Left lobe of liver (tissue), 2 donors: Measurements from ENCODE around the gene CP. TPM values are rescaled to one million over a fixed set of nuclear protein-coding genes. Genes with fewer than 3 reads are reported as not detected.
A peak's percentile ranks its signal among the peaks of the same experiment; 100 is the strongest.
"Not testable (repeated sequence)": the region's sequence is repeated elsewhere in the genome, so short reads cannot be mapped to it uniquely, and the experiment has no call there.

Source experiments
- ATAC-seq: fragments of 200-7000 bp; cut with Tn5 transposase; one replicate; pipeline ENCODE4 v1.9.1; 2020; ENCODE audit warnings: mild to moderate bottlenecking, moderate library complexity
- DNase-seq: peaks from one replicate; pipeline ENCODE4 v3.0.0-alpha.2; 2020; ENCODE audit warnings: low spot score
- total RNA-seq: library from RNA; stranded (reverse); gene quantifications from one replicate; pipeline ENCODE4 v1.2.1, GENCODE V29; 2021
- donor health status: DM: no; HTN: no; CAD: no; lungs with moderate emphysema.
- donor health status: DM: no; HTN: yes; CAD: no.

CP gene
- 1,073 TPM for total RNA-seq

GRCh38 chr3:149221783-149222517 is at the start of gene CP:
CP (minus strand) TSS chr3:149221829; CDS start chr3:149221792, 37 bp downstream.
- DNase-seq (no peak), ATAC-seq (peak; percentile 38)

GRCh38 chr3:149270180-149270579 is 48.6 kb upstream of the CP start:
- no peak for ATAC-seq
- DNase-seq: no peak

- ATAC-seq: no peak
- DNase-seq: no peak
Measured at GRCh38 chr3:149269687-149270086, 48.1 kb upstream of the CP start.

DNA sequence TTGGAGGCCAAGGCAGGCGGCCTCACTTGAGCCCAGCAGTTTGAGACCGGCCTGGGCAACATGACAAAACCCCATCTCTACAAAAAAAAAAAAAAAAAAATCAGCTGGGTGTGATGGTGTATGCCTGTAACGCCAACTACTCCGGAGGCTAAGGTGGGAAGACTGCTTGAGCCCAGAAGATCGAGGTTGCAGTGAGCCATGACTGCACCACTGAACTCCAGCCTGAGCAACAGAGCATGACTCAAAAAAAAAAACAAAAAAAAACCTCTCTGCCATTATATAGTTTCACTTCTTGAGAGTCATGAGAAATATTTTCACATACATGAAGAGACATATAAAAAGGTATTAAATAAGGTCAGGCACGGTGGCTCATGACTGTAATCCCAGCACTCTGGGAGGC is 45.9 kb upstream of the CP start:
- ATAC-seq: no peak
- no peak for DNase-seq

GRCh38 chr3:149266736-149267135 is 45.1 kb upstream of the CP start:
- ATAC-seq (no peak), DNase-seq (no peak)

- no peak for ATAC-seq
- DNase-seq: no peak
Measured at GRCh38 chr3:149263856-149264255, 42.2 kb upstream of the CP start.

- ATAC-seq (no peak), DNase-seq (no peak)
Measured at GRCh38 chr3:149258714-149259113, 37.1 kb upstream of the CP start.

GRCh38 chr3:149258298-149258697 is 36.7 kb upstream of the CP start:
- no peak for DNase-seq
- ATAC-seq: peak; percentile 60

DNA sequence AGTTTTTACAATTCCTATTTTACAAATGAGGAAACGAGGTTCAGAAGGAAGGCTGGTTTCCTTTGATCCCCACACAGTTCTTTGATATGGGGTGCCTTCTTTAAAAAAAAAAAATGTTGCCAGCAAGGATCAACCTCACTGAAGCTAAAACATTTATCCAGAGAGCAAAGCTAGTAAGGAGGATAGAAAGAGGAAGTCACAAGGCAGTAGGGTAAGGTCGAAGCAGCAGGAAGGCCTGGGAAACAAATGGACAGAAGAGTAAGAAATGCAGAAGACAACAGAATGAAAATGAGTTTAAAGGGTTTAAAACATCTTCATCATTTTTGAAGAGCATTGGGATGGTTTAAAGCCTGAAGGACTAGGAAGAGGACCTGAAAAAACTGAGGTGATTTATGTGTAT is 30.6 kb upstream of the CP start:
- ATAC-seq: no peak

GRCh38 chr3:149251186-149251585 is 29.6 kb upstream of the CP start:
- no peak for DNase-seq
- ATAC-seq: no peak

More for the DNA sequence above, 30.6 kb upstream of the CP start:
- DNase-seq: no peak

GRCh38 chr3:149247929-149248691 is 26.5 kb upstream of the CP start:
- ATAC-seq: no peak
- no peak for DNase-seq

DNA sequence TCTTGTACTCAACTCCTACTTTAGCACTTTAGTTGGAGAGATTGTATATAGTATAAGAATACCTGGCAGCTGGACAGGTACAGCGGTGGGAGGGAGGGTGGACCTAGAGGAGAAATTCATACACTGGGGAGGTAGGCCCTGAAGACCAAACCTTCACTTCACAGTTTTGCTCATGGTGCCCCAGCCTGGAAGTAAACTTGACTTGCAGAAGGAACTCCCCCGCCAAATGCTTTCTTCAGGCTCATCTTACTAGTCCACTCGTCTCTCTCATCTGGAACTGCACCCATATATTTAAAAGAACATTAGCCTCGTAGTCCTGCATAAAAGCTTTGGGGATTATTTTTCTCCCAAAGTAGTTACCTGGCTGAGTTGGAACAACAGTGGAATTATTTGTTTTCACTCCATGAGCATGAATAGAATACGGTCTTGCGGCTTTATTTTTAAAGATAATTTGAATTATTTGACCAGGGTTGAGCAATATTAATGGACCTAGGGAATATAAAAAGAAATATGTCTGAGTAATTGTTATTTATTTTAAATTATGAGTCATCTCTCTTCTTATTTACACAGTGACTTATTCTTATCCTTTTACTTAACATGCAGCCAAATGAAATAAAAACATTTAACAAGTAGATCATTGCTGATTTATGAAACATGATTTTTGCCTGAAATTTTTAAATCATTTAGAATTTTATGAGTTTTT is 25.5 kb upstream of the CP start:
- ATAC-seq (no peak), DNase-seq (no peak)

- DNase-seq (no peak), ATAC-seq (peak; percentile 85)
Measured at GRCh38 chr3:149245738-149246451, 24.3 kb upstream of the CP start.

GRCh38 chr3:149243540-149243939 is 21.9 kb upstream of the CP start:
- DNase-seq: no peak
- peak; percentile 80 for ATAC-seq

GRCh38 chr3:149239357-149239936 is 17.8 kb upstream of the CP start:
- ATAC-seq: no peak

DNA sequence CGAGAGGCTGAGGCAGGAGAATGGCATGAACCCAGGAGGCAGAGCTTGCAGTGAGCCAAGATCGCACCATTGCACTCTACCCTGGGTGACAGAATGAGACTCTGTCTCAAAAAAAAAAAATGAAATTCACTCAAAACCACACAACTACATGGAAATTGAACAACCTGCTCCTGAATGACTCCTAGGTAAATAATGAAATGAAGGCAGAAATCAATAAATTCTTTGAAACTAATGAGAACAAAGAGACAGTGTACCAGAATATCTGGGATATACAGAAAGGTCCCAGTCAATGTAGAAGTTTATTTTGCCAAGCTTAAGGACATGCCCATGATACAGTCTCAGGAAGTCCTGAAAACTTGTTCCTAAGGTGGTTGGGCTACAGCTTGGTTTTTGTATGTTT is 16.6 kb upstream of the CP start:
- not testable (repeated sequence) for ATAC-seq, DNase-seq

More at GRCh38 chr3:149239357-149239936, 17.8 kb upstream of the CP start:
- no peak for DNase-seq

DNA sequence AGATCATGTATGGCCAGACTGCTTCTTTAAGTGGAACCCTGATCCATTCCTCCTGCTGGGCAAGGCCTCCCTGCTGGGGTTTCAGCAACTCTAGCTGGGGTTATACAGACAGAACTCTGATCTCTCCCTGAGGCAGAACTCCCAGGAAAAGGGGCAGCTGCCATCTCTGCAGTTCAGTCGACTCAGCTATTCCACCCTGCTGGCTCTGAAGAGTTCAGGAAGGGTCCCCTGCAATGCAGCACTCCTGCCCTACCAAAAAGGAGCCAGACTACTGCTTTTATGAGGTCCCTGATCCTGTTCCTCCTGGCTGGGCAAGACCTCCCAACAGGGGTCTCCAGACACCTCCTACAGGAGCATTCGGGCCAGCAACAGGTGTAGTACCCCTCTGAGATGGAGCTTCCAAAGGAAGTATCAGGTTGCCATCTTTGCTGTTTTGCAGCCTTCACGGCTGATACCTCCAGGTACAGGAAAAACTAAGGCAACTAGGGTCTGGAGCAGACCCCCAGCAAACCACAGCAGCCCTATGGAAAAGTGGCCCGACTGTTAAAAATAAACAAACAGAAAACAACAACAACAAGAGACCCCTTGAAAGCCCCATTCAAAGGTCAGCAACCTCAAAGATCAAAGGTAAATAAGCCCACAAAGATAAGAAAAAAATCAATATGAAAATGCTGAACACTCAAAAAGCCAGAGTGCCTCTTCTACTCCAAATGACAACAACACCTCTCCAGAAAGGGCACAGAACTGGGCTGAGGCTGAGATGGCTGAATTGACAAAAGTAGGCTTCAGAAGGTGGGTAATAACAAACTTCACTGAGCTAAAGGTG is 14.2 kb upstream of the CP start:
- DNase-seq (peak; percentile 51), ATAC-seq (peak; percentile 85)

DNA sequence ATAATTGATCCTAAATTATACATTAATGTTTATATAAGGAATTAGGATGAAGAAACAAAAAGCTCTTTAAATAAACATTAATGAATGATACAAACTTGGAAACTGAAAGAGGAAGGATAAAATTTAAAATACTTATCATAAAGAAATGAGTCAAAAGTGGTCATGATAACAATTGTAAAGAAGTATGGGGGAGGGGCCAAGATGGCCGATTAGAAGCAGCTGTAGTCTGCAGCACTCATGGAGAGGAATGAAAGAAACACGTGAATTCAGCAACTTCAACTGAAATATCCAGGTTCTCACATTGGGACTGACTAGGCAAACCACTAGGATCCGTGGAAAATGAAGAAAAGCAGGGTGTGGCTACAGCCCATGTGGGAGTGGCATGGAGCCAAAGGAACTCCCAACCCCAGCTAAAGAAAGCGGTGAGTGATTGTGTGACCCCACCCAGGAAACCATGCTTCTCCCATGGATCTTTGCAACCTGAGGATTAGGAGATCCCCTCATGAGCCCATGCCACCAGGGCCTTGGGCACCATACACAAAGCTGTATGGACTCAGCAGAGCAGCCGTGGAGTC is 13.1 kb upstream of the CP start:
- DNase-seq (no peak), ATAC-seq (no peak)

DNA sequence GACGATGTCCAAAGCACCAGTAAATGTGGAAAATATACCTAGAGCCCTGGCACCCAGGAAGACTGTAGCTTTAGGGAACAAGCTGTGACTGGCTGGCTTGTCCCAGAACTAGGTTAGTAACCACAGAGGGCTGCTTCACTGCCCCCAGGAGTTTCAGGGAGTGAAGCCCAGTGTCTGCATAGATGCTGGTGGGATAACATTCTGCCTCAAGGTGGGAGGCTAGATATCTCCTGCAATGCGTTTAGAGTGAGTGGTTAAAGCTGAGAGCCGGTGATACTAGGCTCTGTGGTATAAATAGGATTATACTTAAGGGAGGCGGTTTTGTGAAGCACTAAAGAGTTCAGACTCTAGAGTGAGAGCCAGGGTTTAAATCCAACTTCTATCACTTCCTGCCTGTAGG is 11.7 kb upstream of the CP start:
- no peak for DNase-seq

More for the DNA sequence above, 11.7 kb upstream of the CP start:
- ATAC-seq: no peak
